Stimulated activated CD8-positive, alpha-beta memory T cell treated with anti-CD3 and anti-CD28 coated beads, Interleukin-12 subunit alpha, Interleukin-12 subunit beta, amount 100 ng/mL, for 1 hour (primary cell): ENCODE data around the gene CAMKMT.

ENCODE experiments used
- DNase-seq: peaks from one replicate; pipeline ENCODE4 v3.0.0-alpha.2; 2020; ENCODE audit warnings: low read depth

Gene CAMKMT

GRCh38 chr2:44598330-44599119 is 236.8 kb downstream of the CAMKMT start:
- no peak for DNase-seq

GRCh38 chr2:44599130-44599529 is 237.4 kb downstream of the CAMKMT start:
- DNase-seq, result no peak

DNA sequence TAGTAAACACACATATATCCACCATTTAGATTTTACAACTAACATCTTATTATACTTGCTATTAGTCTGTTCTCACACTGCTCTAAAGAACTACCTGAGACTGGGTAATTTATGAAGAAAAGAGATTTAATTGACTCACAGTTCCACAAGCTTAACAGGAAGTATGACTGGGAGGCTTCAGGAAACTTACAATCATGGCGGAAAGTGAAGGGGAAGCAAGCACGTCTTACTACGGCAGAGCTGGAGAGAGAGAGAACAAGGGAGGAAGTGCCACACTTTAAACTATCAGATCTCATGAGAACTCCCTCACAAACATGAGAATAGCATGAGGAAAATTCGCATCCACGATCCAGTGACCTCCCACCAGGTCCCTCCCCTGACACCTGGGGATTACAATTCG is 240.7 kb downstream of the CAMKMT start:
- no peak for DNase-seq

GRCh38 chr2:44605511-44605910 is 243.8 kb downstream of the CAMKMT start:
- DNase-seq, result no peak

DNA sequence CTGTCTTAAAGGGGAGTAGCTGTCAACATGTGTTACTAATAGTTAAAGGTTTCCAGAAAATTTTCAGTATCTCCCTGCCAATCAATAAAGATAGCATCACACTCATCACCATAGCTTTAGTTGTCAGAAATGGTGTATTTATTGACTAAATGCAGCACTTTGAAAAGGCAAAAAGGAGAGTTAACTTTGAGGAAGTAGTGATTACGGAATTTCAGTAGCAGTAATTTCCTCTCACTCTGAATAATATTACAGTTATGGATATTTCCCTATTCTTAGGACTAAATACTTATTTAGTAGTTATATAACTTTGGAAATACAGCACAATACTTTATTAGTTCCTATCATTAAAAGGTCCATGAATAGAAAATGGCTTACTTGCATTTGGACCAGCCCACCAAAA is 250.5 kb downstream of the CAMKMT start:
- DNase-seq, result no peak

- DNase-seq, result no peak
These were observed 253.2 kb downstream of the CAMKMT start for GRCh38 chr2:44614940-44615339.

DNA sequence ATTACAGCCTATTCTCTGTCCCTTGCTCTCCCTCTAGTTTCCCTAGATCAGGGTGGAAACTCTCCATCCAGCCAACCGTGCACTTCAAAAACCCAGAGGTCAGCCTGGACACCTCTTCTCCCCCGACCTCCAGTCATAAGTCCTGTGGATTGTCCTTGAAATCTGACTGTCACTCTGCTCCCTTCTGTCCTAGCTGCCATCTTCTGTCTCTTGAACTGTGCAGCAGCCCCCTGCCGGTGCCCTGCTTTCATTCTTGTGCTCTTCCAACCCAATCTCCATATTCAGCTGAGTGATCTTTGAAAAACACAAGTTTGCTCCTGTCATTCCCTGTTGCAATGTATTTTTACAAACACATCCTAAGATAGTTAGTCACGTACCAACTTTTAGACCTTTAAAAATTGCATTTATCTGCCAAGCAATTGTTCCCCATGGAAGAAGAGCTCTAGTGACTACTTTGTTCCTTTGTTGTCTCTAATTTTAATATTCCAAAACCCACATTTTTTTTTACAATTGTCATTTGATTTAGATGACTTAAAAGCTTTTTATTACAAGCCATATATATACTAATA is 254.3 kb downstream of the CAMKMT start:
- DNase-seq, result no peak

DNA sequence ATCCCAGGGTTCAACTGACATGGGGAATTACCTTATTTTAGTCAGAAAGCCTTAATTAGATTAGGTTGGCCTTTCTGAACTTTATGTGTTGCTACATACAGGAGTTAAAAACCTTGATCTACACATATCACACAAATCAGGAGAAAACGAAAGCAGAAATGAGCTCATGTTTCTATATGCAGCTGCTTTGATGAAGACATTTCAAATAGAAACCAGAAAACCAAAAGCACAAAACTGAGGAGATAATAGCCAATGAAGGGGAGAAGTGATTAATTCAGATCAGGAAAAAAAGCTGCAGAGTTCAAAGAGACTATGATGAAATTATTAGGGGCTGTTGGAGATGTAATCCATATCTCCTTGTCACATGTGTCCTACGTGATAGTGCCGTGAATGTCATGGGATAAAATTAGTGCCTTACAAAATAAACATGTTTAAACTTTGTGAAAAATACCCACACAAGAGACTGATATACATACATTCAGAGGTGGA is 255.0 kb downstream of the CAMKMT start:
- no peak for DNase-seq

- DNase-seq, result no peak
These were observed 256.7 kb downstream of the CAMKMT start for GRCh38 chr2:44618251-44619023.

DNA sequence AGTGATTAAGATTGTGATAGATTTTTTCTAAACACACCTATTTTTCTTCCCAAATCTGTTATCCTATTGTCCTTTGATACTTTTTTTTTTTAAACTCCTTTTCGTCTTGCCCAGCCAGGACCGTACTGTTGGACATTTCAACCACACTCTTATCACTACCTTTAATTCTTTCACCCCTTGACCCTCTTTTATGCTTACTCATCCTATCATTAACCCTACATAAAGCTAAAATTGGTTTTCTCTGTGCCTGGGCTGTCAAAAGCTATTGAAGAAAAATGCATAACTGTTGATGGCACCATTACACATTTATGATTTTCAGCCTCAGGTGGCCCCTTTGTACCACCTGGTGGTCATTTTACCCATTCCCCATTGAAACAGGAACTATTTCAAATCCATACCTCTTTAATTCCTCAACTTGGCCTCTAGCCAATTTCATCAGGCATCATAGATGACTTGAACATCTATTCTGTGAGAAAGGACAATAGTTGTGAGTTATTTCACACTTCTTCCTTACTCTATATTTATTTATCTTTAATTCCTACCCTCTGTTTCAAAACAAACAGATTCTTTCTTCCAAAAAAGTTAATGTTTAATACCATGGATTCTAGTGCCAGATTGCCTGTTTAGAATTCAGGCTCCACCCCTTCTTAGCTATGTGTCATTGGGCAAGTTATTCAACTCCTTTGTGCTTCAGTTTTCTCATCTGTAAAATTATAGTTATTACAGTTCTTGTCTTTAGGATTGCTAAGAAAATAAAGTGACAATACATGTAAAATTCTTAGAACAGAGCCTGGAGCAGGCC is 258.6 kb downstream of the CAMKMT start:
- no peak for DNase-seq

GRCh38 chr2:44623622-44624351 is 262.0 kb downstream of the CAMKMT start:
- DNase-seq, result no peak

DNA sequence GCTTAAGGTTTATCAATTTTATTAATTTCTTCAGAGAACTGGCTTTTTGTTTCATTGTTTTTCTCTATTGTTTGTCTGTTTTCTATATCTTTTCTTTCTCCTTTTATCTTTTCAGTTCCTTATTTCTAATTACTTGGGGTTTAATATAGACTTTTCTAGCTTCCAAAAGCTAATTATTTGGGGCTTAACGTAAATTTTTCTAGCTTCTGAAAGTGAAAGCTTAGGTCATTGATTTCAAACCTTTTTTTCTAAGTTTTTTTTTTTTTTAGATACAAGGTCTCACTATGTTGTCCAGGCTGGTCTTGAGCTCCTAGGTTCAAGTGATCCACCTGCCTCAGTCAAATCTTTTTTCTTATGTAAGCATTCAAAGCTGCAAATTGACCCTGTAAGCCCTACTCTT is 266.6 kb downstream of the CAMKMT start:
- DNase-seq, result no peak

DNA sequence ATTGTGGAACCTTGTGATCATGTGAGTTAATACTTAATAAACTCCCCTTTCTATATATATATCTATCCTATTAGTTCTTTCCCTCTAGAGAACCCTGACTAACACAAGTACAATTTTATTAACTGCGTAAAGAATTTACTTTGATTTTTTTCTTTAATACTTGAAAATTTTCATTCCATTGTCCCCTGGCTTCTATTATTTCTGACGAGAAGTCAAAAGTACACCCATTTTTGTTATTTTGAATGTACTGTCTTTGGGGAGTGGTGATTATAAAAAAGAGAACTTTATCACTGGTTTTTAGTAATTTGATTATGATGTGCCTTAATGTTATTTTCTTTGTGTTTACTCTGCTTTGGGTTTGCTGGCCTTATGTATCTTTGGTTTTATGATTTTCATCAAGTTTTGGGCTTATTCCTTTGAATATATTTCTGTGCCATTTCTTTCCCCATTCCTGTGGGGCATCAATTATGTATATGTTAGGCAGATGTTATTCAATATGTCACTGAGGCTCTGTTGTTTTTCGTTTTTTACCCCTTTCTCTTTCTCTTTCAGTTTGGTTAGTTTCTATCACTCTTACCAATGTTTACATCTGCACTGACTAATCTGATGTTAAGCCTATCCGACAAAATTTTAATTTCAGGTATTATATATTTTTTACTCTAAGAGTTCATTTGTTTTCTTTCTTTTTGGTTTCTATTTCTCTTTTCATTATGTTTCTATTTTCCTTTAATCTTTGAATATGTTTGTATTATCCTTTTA is 271.4 kb downstream of the CAMKMT start:
- DNase-seq, result no peak

DNA sequence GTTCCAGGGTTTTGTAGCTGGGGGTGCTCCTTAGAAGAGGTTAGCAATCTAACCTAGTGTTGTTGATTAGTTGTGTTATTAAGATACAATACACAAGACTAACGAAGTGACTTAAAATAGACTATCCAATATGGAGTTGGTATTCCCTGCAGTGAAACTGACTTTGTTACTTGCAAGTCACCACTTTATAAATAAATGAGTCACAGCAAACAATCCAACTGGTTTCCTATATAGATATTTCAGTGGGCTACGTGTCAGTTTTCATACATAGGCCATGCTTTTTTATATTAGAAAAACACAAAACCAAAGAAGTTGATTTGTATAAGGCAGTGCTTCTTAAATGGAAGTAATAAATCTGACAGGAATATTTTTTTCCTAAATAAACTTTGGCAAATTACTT is 274.0 kb downstream of the CAMKMT start:
- no peak for DNase-seq

DNA sequence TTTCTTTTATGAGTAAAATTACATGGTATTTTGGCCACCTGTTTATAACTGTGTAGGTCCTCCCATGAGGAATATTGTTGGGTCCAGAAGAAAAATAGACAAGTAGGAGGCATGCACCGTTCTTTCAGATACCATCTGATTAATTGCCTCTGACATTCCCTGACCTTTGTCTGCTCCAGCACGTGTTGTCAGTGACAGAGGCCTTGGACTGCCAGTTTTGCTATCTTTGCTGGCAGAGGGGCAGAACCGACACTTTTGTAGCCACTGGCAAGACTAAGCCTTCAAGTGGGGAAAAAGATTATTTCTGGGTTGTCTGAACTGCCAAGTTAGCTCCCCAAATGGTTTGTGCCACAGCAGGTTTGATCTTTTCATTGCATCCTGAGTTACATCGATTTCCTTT is 276.9 kb downstream of the CAMKMT start:
- no peak for DNase-seq

- DNase-seq, result no peak
These were observed 277.7 kb downstream of the CAMKMT start for GRCh38 chr2:44639399-44639798.

- DNase-seq, result no peak
These were observed 280.5 kb downstream of the CAMKMT start for GRCh38 chr2:44642123-44642857.

DNA sequence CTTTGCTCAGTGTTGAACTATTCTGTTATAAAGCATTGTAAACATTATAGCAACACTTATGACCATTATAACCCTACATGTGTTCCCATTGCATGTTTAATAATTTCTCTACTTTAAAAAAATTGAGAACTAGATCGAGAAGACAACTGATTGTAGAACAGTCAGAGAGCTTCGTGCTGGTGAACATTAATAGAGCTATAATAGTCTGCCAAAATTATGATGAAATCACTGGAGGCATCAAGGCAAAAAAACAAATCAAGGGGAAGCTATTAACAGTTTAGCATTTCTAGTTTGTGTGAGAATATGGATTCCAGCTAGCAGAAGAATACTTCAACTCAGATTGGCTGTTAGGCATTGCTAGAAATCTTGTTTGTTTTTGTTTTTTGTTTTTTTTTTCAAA is 284.2 kb downstream of the CAMKMT start:
- DNase-seq, result no peak

DNA sequence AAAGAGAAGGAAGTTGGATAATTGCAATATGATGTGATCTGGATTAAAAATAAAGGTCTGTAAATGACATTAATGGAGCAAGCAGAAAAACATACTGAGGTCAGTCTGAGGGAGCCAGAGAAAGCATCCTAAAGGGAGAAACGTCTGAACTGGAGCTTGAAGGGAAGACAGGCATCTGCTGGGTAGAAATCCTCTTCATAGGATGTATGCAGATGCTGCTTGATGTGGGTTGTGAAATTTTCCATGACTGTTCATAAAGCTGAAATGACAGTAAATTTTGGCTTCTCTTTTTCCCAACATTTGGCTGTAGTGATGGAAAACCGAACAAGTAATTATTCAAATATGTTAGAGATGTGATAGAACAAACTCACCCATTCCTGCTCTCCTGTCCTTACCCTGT is 287.6 kb downstream of the CAMKMT start:
- no peak for DNase-seq

GRCh38 chr2:44650796-44651195 is 289.0 kb downstream of the CAMKMT start:
- no peak for DNase-seq
